Measurements from ENCODE around the gene VWDE. TPM values are rescaled to one million over a fixed set of nuclear protein-coding genes. Genes with fewer than 3 reads are reported as not detected.
"Not testable (repeated sequence)": the region's sequence is repeated elsewhere in the genome, so short reads cannot be mapped to it uniquely, and the experiment has no call there.

The VWDE gene
- 23.8 to 24.7 TPM (median 24.3 TPM) in 3 replicates for total RNA-seq

DNA sequence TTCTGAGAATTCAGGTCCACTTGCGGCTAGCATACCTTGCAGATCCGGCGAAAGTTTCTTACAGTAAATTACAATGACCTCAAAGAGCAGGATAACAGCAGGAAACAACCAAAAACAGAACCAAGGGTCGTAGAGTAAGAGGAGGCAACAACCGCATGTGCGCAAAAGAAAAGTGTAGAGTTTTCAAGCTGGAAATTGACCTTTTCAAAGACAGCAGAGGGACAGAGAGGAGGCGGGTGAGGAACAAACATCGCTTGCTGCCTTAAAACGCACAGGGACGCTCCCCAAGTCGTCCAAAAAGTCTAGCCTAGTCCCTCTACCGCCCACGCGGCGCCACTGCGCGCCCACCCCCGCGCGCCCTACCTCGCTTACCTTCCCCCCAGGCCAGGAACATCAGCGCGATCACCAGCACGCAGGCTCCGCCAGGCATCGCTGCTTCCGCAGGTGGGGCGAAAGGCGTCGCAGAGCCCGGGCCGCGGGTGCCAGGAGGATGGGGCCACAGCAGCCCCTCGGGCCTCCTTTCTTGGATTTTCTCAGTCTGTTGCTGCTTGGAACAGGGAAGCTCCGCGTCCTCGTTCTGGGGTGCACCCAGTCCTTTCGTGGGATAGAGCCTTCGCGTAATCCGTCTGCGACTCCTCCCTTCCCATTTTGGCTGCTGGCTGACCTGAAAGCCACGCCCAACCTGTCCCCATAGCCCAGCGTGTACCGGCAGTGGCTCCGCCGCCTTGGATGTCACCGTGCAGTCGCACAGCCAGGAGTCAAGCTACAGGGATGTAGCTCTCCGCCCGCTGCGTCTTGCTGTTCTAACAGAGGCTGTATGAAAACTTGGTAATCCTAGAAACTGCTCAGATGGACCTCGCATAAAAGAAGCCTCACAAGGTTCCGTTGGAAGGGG, at the start of gene VWDE:
Gene VWDE, minus strand, starts transcription at position 579 of the 895 bp plus-strand sequence. Its CDS starts 149 bp downstream, at position 430.
- Mint-ChIP-seq H3K9me3 (peaks cover 11% of the 10 kb centered on the region), H3K4me1 (peaks cover 24% of the 10 kb centered on the region), H3K4me3 (peak within 1 kb of the TSS; percentile 85), H3K36me3 (peaks cover 2% of the 10 kb centered on the region), H3K27ac (peak within 1 kb of the TSS; percentile 91), H3K27me3 (ENCODE audit: low read depth) (peaks cover 14% of the 10 kb centered on the region)
- DNase-seq (ENCODE audit: low spot score in 2 of 2, unreplicated experiment in 2 of 2) = peak; percentile 33 to 74
- TF ChIP-seq CTCF (IDR thresholded peaks at IDR 0.05; ENCODE audit: unreplicated experiment) = no peak

GRCh38 chr7:12453136-12453535, 49.5 kb upstream of the VWDE start:
- not testable (repeated sequence) for H3K4me3 Mint-ChIP-seq, H3K27ac Mint-ChIP-seq, H3K36me3 Mint-ChIP-seq

DNA sequence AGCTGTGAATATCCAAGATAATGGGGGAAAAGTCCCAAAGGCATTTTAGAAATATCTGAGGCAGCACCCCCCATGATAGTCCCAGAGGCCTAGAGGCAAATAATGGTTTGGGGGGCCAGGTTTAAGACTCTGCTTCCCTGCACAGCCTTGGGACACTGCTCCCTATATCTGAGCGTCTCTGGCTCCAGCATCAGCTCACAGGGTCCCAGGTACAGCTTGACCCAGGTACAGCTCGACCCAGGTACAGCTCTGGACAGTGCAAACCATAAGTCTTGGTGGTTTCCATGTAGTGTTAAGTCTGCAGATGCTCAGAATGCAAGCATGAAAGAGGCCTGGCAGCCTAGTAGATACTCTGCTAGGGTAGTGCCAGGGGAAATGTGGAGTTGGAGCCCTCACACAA, 47.0 kb upstream of the VWDE start:
- DNase-seq (ENCODE audit: low spot score in 2 of 2, unreplicated experiment in 2 of 2) = no peak
- Mint-ChIP-seq H3K36me3 (no peaks in the 10 kb centered on the region), H3K27ac (no peak overlapping the region), H3K4me3 (no peak overlapping the region), H3K9me3 (peaks cover 24% of the 10 kb centered on the region), H3K27me3 (ENCODE audit: low read depth) (no peaks in the 10 kb centered on the region), H3K4me1 (no peaks in the 10 kb centered on the region)
- no peak for TF ChIP-seq CTCF (IDR thresholded peaks at IDR 0.05; ENCODE audit: unreplicated experiment)

More at GRCh38 chr7:12453136-12453535, 49.5 kb upstream of the VWDE start:
- H3K27me3 Mint-ChIP-seq (ENCODE audit: low read depth); DNase-seq (ENCODE audit: low spot score in 2 of 2, unreplicated experiment in 2 of 2); H3K4me1 Mint-ChIP-seq: not testable (repeated sequence)
- peaks cover 24% of the 10 kb centered on the region for H3K9me3 Mint-ChIP-seq

DNA sequence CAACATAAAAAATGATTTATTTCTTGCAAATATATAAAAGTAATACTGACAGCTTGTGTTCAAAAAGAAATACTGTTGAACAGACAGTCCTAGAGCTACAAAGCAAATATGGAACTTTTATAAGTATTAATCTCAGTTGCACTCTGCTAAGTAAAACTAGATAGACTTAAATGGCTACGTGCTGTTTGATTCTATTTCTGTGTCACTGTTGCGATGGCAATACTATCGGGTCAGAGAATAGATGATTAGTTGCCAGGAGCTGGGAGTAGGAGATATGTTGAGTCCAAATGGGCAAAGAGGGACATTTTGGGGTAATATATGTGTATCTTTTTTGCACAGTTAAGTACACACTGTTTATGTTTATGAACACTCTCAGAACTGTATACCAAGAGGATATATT, 41.1 kb upstream of the VWDE start:
- DNase-seq (ENCODE audit: low spot score in 2 of 2, unreplicated experiment in 2 of 2) = no peak
- no peak overlapping the region for H3K27ac Mint-ChIP-seq
- H3K27me3 Mint-ChIP-seq (ENCODE audit: low read depth) = no peaks in the 10 kb centered on the region
- H3K36me3 Mint-ChIP-seq = no peaks in the 10 kb centered on the region
- no peak overlapping the region for H3K4me3 Mint-ChIP-seq
- no peak for TF ChIP-seq CTCF (IDR thresholded peaks at IDR 0.05; ENCODE audit: unreplicated experiment)
- peaks cover 8% of the 10 kb centered on the region for H3K9me3 Mint-ChIP-seq
- no peaks in the 10 kb centered on the region for H3K4me1 Mint-ChIP-seq

GRCh38 chr7:12440229-12440628, 36.6 kb upstream of the VWDE start:
- no peaks in the 10 kb centered on the region for H3K9me3 Mint-ChIP-seq
- TF ChIP-seq CTCF (IDR thresholded peaks at IDR 0.05; ENCODE audit: unreplicated experiment) = no peak
- no peaks in the 10 kb centered on the region for H3K4me1 Mint-ChIP-seq
- no peaks in the 10 kb centered on the region for H3K27me3 Mint-ChIP-seq (ENCODE audit: low read depth)
- no peaks in the 10 kb centered on the region for H3K36me3 Mint-ChIP-seq
- no peak overlapping the region for H3K27ac Mint-ChIP-seq
- DNase-seq (ENCODE audit: low spot score in 2 of 2, unreplicated experiment in 2 of 2) = no peak
- no peak overlapping the region for H3K4me3 Mint-ChIP-seq

DNA sequence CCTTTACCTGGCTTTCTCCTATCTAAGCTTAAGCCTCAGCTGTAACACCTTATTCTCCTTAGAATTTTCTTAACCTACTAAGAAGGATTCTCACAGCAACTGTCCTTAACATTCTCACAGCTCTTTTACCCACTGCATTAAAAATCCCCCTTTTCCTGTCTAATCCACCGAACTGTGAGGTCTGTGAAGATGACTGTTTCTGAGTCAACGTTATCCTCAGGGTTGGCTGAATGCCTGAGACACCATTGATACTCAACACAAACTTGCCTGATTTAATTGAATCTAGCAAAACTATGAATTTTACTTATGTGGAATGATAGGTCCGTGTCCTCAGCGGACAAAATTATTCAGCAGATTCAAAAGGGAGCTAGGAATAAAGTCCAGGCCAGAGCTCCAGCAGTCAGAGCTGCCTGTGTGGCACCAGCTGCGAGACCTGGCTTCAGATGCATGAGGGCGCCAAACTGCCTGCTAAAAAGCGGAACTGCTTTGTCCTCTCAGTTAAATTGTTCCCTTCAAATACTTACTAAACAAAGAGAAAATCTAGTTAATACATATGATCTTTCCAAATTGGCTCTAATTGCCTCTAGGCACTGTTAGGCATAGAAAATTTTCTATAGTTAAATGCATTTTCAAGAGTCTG, 33.4 kb upstream of the VWDE start:
- Mint-ChIP-seq H3K27ac (no peak overlapping the region), H3K9me3 (no peaks in the 10 kb centered on the region), H3K27me3 (ENCODE audit: low read depth) (no peaks in the 10 kb centered on the region), H3K36me3 (no peaks in the 10 kb centered on the region), H3K4me1 (peaks cover 14% of the 10 kb centered on the region), H3K4me3 (no peak overlapping the region)
- no peak for TF ChIP-seq CTCF (IDR thresholded peaks at IDR 0.05; ENCODE audit: unreplicated experiment)
- DNase-seq (ENCODE audit: low spot score in 2 of 2, unreplicated experiment in 2 of 2) = no peak
